Astrocyte of the hippocampus (primary cell): ENCODE measurements around the gene COMMD8.

Experiments
- DNase-seq: peaks from one replicate; pipeline ENCODE4 v3.0.0; 2011; ENCODE audit warnings: low read depth, low spot score

The COMMD8 gene

GRCh38 chr4:47473141-47473750 is 9.7 kb upstream of the COMMD8 start:
- no peak for DNase-seq

GRCh38 chr4:47471591-47471990 is 8.1 kb upstream of the COMMD8 start:
- DNase-seq: no peak

- no peak for DNase-seq
Observed at GRCh38 chr4:47471064-47471463, 7.6 kb upstream of the COMMD8 start.

GRCh38 chr4:47469951-47470350 is 6.4 kb upstream of the COMMD8 start:
- DNase-seq: peak; percentile 55

- DNase-seq: peak; percentile 63
Observed at GRCh38 chr4:47468706-47469365, 5.3 kb upstream of the COMMD8 start.

GRCh38 chr4:47466056-47466785 is 2.7 kb upstream of the COMMD8 start:
- no peak for DNase-seq

GRCh38 chr4:47465004-47465403 is 1.5 kb upstream of the COMMD8 start:
- DNase-seq: no peak

- no peak for DNase-seq
Observed at GRCh38 chr4:47462799-47463234, 685 bp downstream of the COMMD8 start.

- DNase-seq: no peak
Observed at GRCh38 chr4:47451657-47452056, 11.8 kb downstream of the COMMD8 start.

GRCh38 chr4:47444031-47444430 is 19.5 kb downstream of the COMMD8 start:
- no peak for DNase-seq

GRCh38 chr4:47442980-47443379 is 20.5 kb downstream of the COMMD8 start:
- no peak for DNase-seq

- no peak for DNase-seq
Observed at GRCh38 chr4:47434931-47435330, 28.6 kb downstream of the COMMD8 start.

- DNase-seq: no peak
Observed at GRCh38 chr4:47432749-47433148, 30.8 kb downstream of the COMMD8 start.

- DNase-seq: no peak
Observed at GRCh38 chr4:47427935-47428334, 35.6 kb downstream of the COMMD8 start.

GRCh38 chr4:47425628-47426027 is 37.9 kb downstream of the COMMD8 start:
- DNase-seq: no peak

- no peak for DNase-seq
Observed at GRCh38 chr4:47419296-47419695, 44.2 kb downstream of the COMMD8 start.

GRCh38 chr4:47418147-47418546 is 45.4 kb downstream of the COMMD8 start:
- DNase-seq: no peak

GRCh38 chr4:47415719-47416118 is 47.8 kb downstream of the COMMD8 start:
- DNase-seq: no peak

GRCh38 chr4:47413521-47413920 is 50.0 kb downstream of the COMMD8 start:
- DNase-seq: no peak

GRCh38 chr4:47410271-47410670 is 53.2 kb downstream of the COMMD8 start:
- DNase-seq: peak; percentile 2

GRCh38 chr4:47406408-47406807 is 57.1 kb downstream of the COMMD8 start:
- DNase-seq: no peak
